ENCODE data around the gene C5orf63.
"Not testable (repeated sequence)": the region's sequence is repeated elsewhere in the genome, so short reads cannot be mapped to it uniquely, and the experiment has no call there.

The C5orf63 gene

DNA sequence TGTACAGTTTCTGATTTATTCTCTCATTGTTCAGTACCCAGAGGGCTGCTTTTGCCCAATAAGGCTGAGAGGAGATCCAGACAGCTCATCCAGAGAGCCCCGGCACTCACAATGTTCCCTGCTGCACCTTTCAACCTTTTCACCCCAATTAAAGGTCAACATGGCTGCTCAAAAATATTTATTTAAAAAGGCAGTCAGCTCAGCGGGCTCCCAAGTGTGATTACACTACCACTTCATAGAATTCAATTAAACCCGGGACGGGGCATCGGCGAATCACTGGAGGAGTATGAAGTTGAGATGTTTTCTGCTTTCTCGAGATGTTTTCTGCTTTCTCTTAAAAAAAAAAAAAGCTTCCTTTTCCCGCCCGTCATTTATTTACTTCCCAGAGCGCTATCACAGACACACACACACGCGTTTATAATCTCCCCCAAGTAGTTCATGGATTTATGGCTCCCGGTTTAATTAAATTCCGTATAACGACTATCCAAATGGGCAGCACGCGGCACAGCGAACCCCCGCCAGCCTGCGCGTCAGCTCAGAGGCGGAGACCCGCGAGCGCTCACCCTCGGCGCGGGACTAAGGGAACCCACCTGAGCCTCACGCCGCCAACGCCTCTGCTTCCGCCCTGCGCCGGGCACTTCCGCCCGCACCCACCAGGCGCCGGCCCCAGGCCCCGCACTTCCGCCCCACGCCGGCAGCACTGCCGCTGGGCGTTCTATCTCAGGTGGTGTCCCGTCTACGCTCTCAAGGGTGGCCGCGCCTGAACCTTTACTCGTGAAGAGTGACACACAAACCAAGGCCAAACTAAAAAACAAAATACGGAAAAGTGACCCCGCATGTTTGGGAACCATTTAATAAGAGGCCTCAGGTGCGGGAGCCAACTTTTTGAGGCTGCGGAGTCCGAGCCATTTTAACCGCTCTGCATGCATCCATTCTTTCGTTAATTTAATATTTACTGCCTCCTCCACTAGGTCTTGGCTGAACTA lies at the start of gene C5orf63:
TSS of gene C5orf63 (minus strand) at position 642 of the 986 bp plus-strand sequence. CDS start 14,507 bp downstream, outside the sequence.
- peak; percentile 22 for DNase-seq

DNA sequence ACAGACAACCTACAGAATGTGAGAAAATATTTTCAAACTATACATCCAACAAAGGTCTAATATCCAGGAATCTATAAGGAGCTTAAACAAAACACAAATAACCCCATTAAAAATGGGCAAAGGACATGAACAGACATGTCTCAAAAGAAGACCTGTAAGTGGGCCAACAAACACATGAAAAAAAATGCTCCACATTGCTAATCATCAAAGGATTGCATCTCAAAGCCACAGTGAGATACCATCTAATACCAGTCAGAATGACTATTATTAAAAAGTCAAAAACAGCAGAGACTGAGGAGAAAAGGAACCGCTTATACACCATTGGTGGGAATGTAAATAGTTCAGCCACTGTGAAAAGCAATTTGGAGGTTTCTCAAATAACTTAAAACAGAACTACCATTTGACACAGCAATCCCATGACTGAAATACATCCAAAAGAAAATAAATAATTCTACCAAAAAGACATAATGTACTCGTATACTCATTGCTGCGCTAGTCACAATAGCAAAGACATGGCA lies 39.1 kb upstream of the C5orf63 start:
- no peak for DNase-seq

DNA sequence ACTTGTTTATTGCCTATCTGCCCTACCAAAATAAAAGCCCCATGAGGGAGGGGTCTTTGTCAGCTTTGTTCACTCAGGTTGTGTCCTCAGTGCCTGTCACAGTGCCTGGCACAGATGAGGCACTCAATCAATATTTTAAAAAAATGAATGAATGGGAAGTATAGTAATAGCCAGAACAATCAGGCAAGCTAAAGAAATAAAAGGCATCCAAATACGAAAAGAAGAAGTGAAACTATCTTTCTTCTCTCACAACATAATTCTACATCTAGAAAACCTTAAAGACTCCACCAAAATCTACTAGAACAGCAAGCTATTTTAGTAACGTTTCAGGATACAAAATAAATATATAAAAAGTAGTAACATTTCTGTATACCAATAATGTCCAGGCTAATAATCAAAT lies 37.8 kb upstream of the C5orf63 start:
- DNase-seq = no peak

DNA sequence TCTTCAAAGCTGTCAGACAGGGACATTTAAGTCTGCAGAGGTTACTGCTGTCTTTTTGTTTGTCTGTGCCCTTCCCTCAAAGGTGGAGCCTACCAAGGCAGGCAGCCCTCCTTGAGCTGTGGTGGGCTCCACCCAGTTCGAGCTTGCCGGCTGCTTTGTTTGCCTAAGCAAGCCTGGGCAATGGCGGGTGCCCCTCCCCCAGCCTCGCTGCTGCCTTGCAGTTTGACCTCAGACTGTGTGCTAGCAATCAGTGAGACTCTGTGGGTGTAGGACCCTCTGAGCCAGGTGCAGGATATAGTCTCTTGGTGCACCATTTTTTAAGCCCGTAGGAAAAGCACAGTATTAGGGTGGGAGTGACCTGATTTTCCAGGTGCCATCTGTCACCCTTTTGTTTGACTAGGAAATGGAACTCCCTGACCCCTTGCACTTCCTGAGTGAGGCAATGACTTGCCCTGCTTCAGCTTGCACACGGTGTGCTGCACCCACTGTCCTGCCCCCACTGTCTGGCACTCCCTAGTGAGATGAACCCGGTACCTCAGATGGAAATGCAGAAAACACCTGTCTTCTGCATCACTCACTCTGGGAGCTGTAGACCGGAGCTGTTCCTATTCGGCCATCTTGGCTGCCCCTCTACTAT lies 35.4 kb upstream of the C5orf63 start:
- DNase-seq = not testable (repeated sequence)

DNA sequence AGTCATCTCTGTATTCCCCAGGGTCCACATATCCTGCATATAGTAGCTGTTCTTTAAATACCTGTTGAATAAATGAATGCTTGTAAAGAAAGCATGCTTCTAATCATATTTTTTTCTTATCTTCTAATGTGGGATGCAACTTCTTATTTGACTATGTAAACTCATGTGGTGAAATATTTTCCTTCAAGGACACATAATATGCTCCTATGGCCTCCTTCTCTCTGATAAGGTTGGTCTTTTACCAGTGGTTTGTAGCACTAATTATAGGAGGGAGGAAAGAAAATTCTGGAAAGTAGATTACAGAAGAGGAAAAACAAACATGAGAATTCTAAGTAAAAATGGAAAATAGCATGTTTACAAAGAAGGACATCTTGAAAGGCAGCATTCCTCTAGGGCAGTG lies 28.6 kb upstream of the C5orf63 start:
- no peak for DNase-seq

DNA sequence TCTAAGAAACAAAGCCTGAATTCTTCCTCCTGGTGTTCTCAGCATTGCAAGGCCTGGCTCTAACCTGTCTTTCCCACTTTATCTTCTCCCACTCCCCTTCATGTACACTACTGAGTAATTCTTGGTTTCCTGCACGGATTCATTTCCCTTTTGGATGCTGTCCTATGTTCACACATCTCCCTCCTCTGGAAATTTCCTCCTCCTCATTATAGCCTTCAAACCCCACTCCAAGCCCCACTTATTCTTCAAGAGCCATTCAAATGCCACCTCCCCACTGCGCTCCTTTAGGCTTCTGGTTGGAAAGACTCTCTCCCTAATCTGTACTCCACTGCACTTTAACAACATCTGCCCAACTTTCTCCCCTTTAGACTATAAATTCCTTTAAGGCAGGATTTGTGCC lies 28.2 kb upstream of the C5orf63 start:
- no peak for DNase-seq

DNA sequence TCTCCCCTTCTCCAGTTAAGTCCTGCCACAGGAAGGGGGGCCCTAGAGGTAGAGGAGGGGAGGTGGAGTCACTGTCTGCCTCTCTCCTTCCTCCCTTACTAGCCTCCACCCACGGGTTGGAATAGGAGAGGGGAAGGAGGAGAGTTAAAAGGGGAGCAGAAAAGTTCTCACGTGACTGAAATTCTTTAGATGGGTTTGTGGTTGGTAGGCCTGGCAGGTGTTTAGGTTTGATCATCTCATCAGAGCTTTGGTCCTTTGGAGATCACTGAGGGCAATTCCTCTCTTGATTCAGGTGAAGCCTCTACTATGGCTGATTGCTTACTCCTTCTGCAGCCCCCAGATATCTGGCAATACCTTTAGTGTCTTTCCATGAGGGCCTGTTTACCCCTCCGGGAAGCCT lies 24.9 kb upstream of the C5orf63 start:
- no peak for DNase-seq

DNA sequence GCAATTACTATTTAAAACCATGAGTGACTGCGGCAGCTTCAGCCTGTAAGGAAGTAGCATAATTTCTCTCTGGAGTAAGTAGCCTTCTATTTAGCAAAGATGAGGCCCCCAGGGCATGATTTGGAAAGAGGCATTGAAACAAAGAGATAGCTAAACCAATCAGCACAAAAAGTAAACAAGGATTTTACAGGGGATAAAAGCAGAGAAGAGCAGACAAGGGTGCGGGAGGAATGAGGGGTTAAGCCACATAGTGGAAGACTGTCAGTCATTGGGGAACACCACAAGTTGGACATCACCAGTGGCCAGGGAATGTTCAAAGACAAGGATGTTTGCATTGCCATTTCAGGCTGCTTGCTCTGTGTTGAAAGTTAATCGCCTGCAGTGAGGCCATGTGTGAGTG lies 24.0 kb upstream of the C5orf63 start:
- no peak for DNase-seq

DNA sequence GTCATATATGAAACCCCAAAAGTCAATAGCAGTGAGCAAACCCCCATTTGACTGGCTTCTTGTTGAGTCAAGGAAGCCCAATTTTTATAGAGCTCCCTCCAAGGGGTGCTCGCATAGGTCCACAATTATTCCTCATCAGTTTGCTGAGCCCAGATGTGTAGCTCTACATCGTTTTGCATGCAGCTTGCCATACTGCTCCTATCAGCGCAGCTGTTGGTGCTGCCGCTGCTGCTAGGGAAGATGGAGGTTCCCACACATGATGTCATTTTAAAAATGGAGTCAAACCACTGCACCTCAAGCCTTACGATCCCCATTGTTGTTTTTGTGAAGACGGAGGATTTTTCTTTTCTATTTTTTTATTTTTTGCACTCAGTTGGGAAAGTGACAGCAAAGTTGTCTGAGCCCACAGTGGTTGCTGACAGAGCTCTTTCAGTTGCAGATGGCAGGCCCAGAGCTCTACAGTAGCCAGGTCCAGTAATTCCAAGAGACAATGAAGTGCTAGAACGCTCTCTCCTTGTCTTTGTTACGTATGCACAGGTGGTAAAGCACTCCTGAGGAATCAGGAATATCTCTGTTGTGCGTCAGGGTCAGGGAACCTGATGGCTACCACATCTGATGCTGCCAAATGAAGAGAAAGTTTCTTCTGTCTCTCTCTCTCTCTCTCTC lies 23.2 kb upstream of the C5orf63 start:
- DNase-seq = no peak

DNA sequence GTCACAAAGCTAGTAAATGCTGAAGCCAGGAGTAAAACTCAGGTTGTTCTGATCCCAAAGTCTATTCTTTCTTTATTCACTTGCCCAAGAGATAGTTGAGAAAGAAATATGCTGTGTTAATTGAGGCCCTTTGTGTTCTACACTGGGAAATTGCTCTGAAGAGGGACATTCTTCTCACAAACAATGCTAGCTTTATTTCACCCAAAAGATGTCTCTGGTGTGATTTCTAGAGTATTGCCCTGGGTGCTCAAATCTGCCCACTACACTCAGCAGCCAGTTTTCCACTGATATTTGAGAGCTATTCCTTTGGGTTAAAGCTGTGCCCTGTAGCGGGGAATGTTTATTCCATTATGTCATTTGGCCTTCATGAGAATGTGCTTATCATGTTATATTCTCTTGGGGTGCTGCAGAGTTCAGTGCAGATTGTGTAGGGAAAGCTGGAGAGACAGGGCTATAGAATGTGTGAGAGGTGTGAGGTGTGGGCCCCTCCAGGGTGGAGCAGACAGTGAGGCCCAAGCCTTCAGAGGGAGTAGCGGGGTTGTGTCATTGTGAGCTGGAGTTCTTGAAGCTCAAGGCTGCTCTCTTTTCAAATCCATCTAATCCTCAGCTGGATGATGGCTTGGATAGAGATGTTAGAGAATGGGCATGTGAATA lies 21.0 kb upstream of the C5orf63 start:
- DNase-seq = no peak

DNA sequence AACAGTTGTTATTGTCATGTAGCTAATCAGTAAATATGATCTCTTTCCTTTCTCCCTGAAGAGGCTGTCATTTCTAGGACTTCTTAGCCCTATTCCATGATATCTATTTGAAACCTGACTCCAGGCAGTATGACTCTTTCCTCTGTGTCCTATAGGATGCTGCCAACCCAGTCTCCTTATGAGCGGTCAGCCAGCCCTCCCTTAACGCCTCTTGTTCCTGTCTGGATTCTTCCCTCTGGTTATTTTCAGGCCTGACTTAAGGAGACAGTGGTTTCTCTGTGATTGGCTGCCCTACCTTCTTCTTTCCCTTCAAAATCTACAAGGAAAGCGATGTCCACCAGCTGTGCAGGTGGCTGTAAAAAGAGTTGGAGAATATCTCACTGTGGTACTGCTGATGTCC lies 19.4 kb upstream of the C5orf63 start:
- peak; percentile 73 for DNase-seq

DNA sequence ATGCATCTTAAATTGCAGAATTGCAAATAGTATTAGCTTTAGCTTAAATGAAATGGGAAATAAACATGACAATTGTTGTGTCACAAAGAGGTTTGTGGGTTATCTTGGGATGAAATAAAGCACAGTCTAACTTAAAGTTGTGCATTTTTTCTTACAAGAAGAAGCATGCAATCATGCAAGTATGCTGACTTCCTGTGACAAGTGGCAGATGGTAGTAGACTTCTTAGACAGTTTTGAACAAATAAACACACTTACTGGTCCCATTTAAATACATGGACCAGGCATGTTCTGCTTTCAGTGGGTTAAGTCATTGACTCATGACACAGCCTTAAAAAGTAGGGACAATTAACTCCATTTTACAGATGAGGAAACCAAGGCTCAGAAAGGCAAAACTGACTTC lies 15.9 kb upstream of the C5orf63 start:
- DNase-seq = peak; percentile 14

DNA sequence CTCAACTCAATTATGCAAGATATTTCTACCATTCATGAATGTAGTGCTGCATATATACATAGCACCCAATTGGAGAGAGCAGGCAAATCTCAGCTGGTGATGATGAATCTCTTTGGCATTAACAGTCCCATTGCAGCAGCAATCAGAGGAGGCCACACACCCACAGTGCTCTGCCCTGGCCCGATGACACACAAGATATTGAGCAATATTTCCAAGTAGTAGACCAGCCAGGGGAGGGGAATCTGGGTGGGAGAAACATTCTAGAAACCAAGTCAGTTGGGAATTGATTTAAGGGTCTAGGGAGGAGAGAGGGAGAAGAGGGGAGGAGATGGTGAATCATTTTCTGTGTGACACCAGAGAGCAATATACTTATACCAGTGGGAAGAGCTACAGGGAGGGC lies 14.9 kb upstream of the C5orf63 start:
- peak; percentile 99 for DNase-seq

DNA sequence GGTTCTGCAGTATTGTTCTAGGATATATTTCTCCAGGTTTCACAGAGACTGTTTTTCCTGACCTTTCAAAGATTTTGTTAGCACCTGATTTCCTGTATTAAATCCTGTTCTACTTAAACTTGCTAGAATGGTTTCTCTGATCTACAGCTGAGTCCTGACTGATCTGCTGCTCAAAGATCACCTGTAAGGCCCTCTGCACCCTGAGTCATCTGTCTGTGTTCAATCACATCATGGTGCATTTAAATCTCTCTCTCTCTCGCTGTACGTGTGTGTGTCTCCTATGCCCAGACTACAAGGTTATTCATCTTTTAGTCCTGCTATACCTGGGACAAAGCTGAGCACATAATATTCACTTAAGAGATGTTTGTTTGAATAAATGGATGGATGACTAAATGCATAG lies 13.3 kb upstream of the C5orf63 start:
- no peak for DNase-seq

DNA sequence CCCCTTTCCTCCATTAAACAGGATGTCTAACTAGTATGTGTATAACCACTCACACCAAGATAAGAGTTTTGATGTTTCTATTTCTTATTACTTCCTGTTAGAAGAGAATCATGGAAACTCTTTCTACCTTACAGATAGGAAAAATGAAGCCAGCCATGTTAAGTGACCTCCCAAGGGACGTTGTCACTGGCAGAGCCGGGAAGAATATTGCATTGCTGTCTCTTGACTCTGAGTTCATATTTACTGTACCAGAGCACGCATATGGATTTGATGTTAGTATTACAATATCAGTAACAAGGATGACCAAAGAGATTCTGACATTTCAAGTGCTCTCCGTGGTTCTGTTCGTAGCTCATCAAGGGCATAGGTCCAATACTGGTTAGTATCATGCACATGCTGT lies 12.5 kb upstream of the C5orf63 start:
- no peak for DNase-seq

DNA sequence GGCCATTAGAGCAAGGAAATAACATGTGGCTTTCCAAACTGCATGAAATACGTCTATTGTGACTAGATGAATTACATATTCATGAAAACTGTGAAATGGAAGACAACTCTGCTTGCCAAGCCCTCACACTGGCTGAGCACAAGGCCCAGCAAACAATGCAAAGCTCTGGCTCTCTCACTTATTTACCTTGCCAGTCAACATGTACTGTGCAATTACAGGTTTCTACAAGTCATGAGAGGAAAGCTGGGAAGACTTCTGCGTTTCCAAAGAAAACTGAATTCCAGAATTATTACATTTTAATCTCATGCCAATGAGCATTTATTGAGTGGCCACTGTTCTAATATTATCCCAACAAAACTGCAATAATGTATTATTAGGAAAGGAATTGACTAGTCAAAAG lies 12.1 kb upstream of the C5orf63 start:
- no peak for DNase-seq

DNA sequence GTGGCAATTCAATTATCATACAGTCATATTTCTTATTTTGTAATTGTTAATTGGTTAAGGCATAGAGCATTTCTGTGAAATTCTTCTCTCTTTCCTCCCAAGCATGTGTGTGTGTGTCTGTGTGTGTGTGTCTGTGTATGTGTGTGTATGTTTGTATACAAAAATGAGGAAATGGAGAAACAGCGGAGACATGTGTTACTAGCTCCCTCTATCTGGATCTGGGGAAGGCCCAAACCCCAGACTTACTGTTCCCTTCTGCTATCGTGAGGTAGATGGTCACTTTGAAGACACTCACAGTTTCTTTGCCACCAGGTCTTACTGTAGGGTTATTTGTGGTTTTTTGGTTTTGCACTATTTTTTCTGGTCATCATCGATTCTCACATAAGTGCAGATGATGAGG lies 11.4 kb upstream of the C5orf63 start:
- DNase-seq = no peak

DNA sequence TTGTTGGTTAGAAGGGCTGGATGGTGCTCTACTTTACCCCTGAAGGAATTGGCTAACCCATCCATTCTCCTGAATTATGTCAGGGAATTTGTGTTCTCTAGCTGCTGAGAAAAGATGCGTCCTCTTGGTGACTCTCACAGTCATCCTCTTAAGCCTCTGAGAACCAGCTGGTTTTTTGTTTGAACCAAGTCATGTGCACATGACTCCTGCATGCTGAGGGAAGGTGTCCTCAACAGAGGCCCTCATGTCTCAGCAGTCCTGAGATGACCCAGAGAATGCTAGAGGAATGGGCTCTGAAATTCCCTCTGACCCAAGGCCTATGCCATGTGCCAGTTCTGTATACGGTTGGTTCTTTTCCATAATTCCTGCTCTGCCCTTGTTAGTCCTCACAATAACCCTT lies 10.4 kb upstream of the C5orf63 start:
- DNase-seq = no peak

DNA sequence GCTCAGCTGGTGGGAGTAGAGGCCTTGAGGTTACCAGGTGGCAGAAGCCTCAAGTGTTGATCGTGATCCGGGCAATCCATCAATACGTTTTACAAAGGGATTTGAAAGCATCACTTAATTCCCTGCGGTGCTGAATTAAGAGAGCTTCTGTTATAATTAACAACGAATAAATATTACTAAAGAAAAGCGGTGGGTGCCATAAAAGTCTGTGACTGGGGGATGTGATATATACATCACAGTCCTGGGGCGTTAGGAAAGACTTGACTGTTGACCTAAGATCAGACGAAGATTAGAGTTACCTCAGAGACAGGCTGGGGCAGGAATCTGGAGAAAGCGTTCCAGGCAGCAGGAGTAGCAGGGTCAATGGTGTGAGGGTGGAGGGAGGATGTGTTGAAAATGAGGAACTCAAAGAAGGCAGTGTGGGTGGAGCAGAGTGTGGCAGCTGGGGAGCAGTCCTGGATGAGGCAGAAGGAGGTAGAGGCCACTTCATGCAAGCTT lies 6.7 kb upstream of the C5orf63 start:
- no peak for DNase-seq

DNA sequence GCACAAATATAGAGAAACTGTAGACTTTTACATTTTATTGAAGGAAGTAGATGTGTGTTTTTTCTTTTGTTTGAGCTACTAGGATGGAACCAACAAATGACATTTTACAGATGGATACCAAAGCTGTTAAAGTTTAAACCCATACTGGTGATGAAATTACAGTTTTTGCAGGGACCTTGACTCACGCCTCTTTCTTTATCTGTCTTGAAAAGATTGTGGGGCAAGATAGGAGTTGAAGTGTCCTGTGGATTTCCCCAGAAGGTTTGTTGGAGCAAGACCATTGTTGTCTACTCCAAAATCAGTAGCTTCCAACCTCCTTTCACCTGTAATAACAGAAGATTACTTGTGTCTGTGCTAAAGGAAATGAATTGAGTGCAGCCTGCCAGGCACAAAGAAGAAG lies 4.1 kb upstream of the C5orf63 start:
- no peak for DNase-seq

DNA sequence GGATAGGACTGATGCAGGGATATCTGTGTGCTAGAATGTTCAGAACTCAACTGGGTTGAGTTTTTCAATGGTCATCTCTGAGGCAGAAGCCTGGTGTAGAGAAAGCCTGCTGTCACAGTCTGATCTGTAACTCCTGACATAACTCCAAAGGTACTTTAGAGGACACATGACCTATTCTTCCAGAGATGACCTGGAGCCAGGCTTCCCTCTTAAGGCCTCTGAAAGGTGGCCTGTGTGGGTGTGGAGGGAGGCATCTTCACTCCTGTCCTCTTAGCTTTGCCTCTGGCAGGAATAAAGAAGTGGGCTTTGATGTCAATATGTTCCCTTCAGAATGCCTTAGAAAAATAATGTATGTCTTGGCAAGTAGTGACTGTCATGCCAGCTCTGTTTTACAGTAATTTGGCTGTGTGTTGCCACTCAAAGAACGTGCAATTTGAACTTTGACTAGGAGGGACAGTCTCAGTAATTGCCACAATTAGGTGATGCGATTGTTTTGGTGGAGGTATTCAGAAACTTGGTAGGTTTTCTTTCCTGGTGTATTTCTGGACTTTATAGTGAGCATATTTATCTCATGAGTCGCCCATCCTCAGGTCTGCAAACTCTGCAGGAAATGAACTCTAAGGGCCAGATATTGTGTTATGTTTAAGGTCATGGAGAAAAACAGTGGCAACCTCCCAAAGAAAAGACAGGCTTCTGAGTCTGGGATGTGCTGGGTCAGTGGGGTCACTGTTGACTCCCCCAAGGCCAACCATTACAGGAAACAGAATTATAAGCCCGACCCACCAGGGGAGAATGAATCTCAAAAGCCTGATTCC lies 3.2 kb upstream of the C5orf63 start:
- peak; percentile 31 for DNase-seq

DNA sequence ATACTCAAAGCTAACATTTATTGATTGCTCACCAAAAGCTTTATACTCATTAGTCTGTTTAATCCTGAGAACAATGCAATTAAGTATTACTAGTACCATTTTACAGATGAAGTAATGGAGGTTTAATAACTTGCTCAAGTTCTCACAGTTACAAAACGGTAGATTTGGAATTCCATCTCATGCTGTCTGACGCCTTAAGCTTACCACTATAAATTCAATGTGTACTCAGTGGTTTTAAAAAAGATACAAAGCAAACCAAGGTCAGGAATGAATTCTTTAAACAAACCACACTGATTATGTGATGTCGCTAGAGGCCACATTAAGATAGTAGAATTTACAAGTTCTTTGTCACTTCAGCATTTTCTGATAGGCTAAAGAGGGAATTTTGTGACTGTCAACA lies 1.2 kb upstream of the C5orf63 start:
- DNase-seq = peak; percentile 3

All from fibroblast of skin of right quadriceps (primary cell).